ENCODE data around the gene TCP11.

GRCh38 chr6:35099116-35099515, 42.0 kb downstream of the TCP11 start:
- TF ChIP-seq CTCF (IDR thresholded peaks at IDR 0.05; ENCODE audit: low read depth, low read length, poor library complexity, severe bottlenecking) (no peak), EZH2phosphoT487 (IDR thresholded peaks at IDR 0.05; ENCODE audit: borderline replicate concordance, low read length) (no peak)

All from DOHH2 (cell line).